22Rv1 (cell line): Measurements from ENCODE around the gene CNTFR.

Source experiments
- ZFX ChIP-seq: fragments of 450-650 bp; IDR thresholded peaks from 2 replicates; pipeline ENCODE4 v1.6.1; 2017; ENCODE audit warnings: antibody characterized with exemption, borderline replicate concordance
- TF ChIP-seq, protein P1 (sequence below): fragments of 450-650 bp; IDR thresholded peaks from 2 replicates; pipeline ENCODE4 v1.5.1; 2017; ENCODE audit warnings: mild to moderate bottlenecking

GRCh38 chr9:34601937-34602573 is 12.5 kb upstream of the CNTFR start:
- TF ChIP-seq, protein P1, sequence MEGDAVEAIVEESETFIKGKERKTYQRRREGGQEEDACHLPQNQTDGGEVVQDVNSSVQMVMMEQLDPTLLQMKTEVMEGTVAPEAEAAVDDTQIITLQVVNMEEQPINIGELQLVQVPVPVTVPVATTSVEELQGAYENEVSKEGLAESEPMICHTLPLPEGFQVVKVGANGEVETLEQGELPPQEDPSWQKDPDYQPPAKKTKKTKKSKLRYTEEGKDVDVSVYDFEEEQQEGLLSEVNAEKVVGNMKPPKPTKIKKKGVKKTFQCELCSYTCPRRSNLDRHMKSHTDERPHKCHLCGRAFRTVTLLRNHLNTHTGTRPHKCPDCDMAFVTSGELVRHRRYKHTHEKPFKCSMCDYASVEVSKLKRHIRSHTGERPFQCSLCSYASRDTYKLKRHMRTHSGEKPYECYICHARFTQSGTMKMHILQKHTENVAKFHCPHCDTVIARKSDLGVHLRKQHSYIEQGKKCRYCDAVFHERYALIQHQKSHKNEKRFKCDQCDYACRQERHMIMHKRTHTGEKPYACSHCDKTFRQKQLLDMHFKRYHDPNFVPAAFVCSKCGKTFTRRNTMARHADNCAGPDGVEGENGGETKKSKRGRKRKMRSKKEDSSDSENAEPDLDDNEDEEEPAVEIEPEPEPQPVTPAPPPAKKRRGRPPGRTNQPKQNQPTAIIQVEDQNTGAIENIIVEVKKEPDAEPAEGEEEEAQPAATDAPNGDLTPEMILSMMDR: no peak
- no peak for TF ChIP-seq ZFX
